ENCODE results near the gene FGFR4. TPM values are rescaled to one million over a fixed set of nuclear protein-coding genes. Genes with fewer than 3 reads are reported as not detected.

FGFR4 gene
- polyA plus RNA-seq, 1 donor (not counting 4 experiments of a cell fraction or from before 2014, with no cell fraction given): 0.62 TPM

GRCh38 chr5:177100714-177101121 lies 14.0 kb downstream of the FGFR4 start:
- H3K4me1 ChIP-seq (ENCODE audit: control insufficient read depth, extremely low read depth, insufficient read depth, low read length): no peaks in the 10 kb centered on the region
- H3K27me3 ChIP-seq (ENCODE audit: control insufficient read depth, extremely low read depth, insufficient read depth, low read length): peaks cover 4% of the 10 kb centered on the region
- H3K4me2 ChIP-seq (ENCODE audit: control insufficient read depth, extremely low read depth, insufficient read depth, low read depth, low read length): no peak overlapping the region
- TF ChIP-seq, protein P1, sequence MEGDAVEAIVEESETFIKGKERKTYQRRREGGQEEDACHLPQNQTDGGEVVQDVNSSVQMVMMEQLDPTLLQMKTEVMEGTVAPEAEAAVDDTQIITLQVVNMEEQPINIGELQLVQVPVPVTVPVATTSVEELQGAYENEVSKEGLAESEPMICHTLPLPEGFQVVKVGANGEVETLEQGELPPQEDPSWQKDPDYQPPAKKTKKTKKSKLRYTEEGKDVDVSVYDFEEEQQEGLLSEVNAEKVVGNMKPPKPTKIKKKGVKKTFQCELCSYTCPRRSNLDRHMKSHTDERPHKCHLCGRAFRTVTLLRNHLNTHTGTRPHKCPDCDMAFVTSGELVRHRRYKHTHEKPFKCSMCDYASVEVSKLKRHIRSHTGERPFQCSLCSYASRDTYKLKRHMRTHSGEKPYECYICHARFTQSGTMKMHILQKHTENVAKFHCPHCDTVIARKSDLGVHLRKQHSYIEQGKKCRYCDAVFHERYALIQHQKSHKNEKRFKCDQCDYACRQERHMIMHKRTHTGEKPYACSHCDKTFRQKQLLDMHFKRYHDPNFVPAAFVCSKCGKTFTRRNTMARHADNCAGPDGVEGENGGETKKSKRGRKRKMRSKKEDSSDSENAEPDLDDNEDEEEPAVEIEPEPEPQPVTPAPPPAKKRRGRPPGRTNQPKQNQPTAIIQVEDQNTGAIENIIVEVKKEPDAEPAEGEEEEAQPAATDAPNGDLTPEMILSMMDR (optimal IDR thresholded peaks at IDR 0.05 in 1 of 3, IDR thresholded peaks at IDR 0.05 in 1 of 3, conservative IDR thresholded peaks at IDR 0.05 in 1 of 3; ENCODE audit: extremely low read depth in 1 of 3, insufficient read depth in 2 of 3, low read length in 3 of 3): no peak
- no peak for TF ChIP-seq EZH2 (IDR thresholded peaks at IDR 0.05; ENCODE audit: low read length)
- dilution Hi-C loops (cut with MboI; ENCODE audit: extremely low pct_ligation_motif_present, low sequenced_read_pairs): no loop called here
- H4K20me1 ChIP-seq (ENCODE audit: control insufficient read depth, extremely low read depth, insufficient read depth, low read length): no peaks in the 10 kb centered on the region
- no peak overlapping the region for H3K9ac ChIP-seq (ENCODE audit: control insufficient read depth, extremely low read depth, insufficient read depth, low read length)
- H3K4me3 ChIP-seq (ENCODE audit: control insufficient read depth in 2 of 3, extremely low read depth in 1 of 3, insufficient read depth in 2 of 3, low read depth in 1 of 3, low read length in 3 of 3): no peak overlapping the region
- no peak overlapping the region for H2AFZ ChIP-seq (ENCODE audit: control insufficient read depth, low read length)
- no peaks in the 10 kb centered on the region for H3K79me2 ChIP-seq (ENCODE audit: control insufficient read depth, insufficient read depth, low read length)
- FAIRE-seq (no peak), DNase-seq (ENCODE audit: low read depth, low spot score) (no peak)
- no peaks in the 10 kb centered on the region for H3K36me3 ChIP-seq (ENCODE audit: control insufficient read depth in 2 of 2, extremely low read depth in 1 of 2, insufficient read depth in 2 of 2, low read length in 2 of 2)
- no peaks in the 10 kb centered on the region for H3K9me3 ChIP-seq (ENCODE audit: control insufficient read depth, low read depth, low read length)
- no peaks in the 10 kb centered on the region for H3K9me1 ChIP-seq (ENCODE audit: control insufficient read depth, extremely low read depth, insufficient read depth, low read length)
- no peak overlapping the region for H3K27ac ChIP-seq (ENCODE audit: control insufficient read depth, insufficient read depth, low read length)

DNA sequence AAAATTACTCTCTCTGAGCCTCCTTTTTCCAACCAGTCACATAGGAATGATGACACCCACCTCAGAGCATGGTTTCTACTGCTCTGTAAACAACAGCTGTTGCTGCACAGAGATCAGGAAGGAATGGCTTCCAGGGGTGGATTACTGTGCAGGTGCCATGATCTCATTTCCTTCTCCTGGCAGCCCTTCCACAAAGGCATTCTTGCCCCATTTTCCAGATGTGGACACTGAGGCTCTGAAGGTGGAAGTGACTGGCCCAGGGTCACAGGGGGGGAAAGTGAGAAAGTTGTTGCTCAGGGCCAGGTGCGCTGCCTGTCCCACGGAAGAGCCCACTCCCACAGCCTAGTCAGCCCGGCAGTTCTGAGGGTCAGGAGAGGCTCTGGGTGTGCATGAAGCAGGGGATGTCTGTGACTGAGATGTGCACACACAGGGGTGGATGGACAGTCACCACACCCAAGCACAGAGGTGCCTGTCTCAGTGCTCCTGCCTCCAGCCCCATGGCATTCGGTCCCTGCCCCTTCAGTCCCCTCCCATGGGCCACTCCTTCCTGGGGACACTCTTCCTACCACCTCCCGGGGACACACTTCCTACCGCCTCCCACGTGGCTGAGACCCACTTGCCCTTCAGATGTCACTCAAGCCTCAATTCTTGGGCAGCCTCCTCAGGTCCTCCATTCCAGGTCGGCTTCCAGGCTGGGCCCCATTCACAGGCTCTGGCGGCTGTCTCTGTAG lies 17.0 kb downstream of the FGFR4 start:
- H3K27ac ChIP-seq (ENCODE audit: control insufficient read depth, insufficient read depth, low read length): no peak overlapping the region
- dilution Hi-C loops (cut with MboI; ENCODE audit: extremely low pct_ligation_motif_present, low sequenced_read_pairs): no loop called here
- TF ChIP-seq EZH2 (IDR thresholded peaks at IDR 0.05; ENCODE audit: low read length): no peak
- TF ChIP-seq, protein P1 (optimal IDR thresholded peaks at IDR 0.05 in 1 of 3, IDR thresholded peaks at IDR 0.05 in 1 of 3, conservative IDR thresholded peaks at IDR 0.05 in 1 of 3; ENCODE audit: extremely low read depth in 1 of 3, insufficient read depth in 2 of 3, low read length in 3 of 3): no peak
- H3K9ac ChIP-seq (ENCODE audit: control insufficient read depth, extremely low read depth, insufficient read depth, low read length): no peak overlapping the region
- H3K27me3 ChIP-seq (ENCODE audit: control insufficient read depth, extremely low read depth, insufficient read depth, low read length): peaks cover 7% of the 10 kb centered on the region
- H3K9me3 ChIP-seq (ENCODE audit: control insufficient read depth, low read depth, low read length): no peaks in the 10 kb centered on the region
- no peak for FAIRE-seq
- DNase-seq (ENCODE audit: low read depth, low spot score): no peak
- H3K36me3 ChIP-seq (ENCODE audit: control insufficient read depth in 2 of 2, extremely low read depth in 1 of 2, insufficient read depth in 2 of 2, low read length in 2 of 2): no peaks in the 10 kb centered on the region
- no peaks in the 10 kb centered on the region for H3K79me2 ChIP-seq (ENCODE audit: control insufficient read depth, insufficient read depth, low read length)
- no peaks in the 10 kb centered on the region for H3K9me1 ChIP-seq (ENCODE audit: control insufficient read depth, extremely low read depth, insufficient read depth, low read length)
- no peaks in the 10 kb centered on the region for H4K20me1 ChIP-seq (ENCODE audit: control insufficient read depth, extremely low read depth, insufficient read depth, low read length)
- H3K4me1 ChIP-seq (ENCODE audit: control insufficient read depth, extremely low read depth, insufficient read depth, low read length): no peaks in the 10 kb centered on the region
- H2AFZ ChIP-seq (ENCODE audit: control insufficient read depth, low read length): no peak overlapping the region
- H3K4me3 ChIP-seq (ENCODE audit: control insufficient read depth in 2 of 3, extremely low read depth in 1 of 3, insufficient read depth in 2 of 3, low read depth in 1 of 3, low read length in 3 of 3): no peak overlapping the region
- H3K4me2 ChIP-seq (ENCODE audit: control insufficient read depth, extremely low read depth, insufficient read depth, low read depth, low read length): no peak overlapping the region
